Esophagus (tissue), 2 donors: ENCODE data around the gene C1RL. TPM values are rescaled to one million over a fixed set of nuclear protein-coding genes. Genes with fewer than 3 reads are reported as not detected.
A peak's percentile ranks its signal among the peaks of the same experiment; 100 is the strongest.
"Not testable (repeated sequence)": the region's sequence is repeated elsewhere in the genome, so short reads cannot be mapped to it uniquely, and the experiment has no call there.

Source experiments
- H3K27ac ChIP-seq, 2 donors: one replicate each; pipeline ENCODE4 v1.5.1; 2013; ENCODE audit warnings: low read depth in 2 of 2, mild to moderate bottlenecking in 2 of 2, inconsistent platforms in 1 of 2, low read length in 1 of 2, moderate library complexity in 1 of 2
- H3K27me3 ChIP-seq, 2 donors: one replicate each; pipeline ENCODE4 v1.6.1; 2013; ENCODE audit warnings: low read length in 2 of 2, control low read depth in 1 of 2, mild to moderate bottlenecking in 1 of 2; ENCODE audit not compliant: insufficient read depth in 2 of 2, control insufficient read depth in 1 of 2
- H3K36me3 ChIP-seq, 2 donors: one replicate each; pipeline ENCODE4 v1.6.1; 2013; ENCODE audit warnings: low read length in 1 of 2; ENCODE audit not compliant: control insufficient read depth in 2 of 2, insufficient read depth in 2 of 2
- H3K4me1 ChIP-seq, 2 donors: one replicate each; pipeline ENCODE4 v1.6.1; 2013; ENCODE audit warnings: low read length in 1 of 2; ENCODE audit not compliant: control insufficient read depth in 2 of 2, insufficient read depth in 2 of 2
- H3K4me3 ChIP-seq, 2 donors: one replicate each; pipeline ENCODE4 v1.5.1; 2013; ENCODE audit warnings: low read length in 2 of 2, mild to moderate bottlenecking in 2 of 2, low read depth in 1 of 2, moderate library complexity in 1 of 2
- H3K9me3 ChIP-seq, 2 donors: one replicate each; pipeline ENCODE4 v1.6.1; 2013; ENCODE audit warnings: mild to moderate bottlenecking in 2 of 2, low read depth in 1 of 2, low read length in 1 of 2, moderate library complexity in 1 of 2; ENCODE audit not compliant: control insufficient read depth in 2 of 2, insufficient read depth in 1 of 2
- WGBS, 2 donors: extraction: QIAGEN DNeasy Blood & Tissue Kit; methylation state at CpG; one replicate each; pipeline ENCODE4 v1.1.7; 2013; 5-methylcytosine and 5-hydroxymethylcytosine counted together
- polyA plus RNA-seq, 2 donors: library from polyadenylated mRNA; stranded (reverse); fragments of 200-250 nt; gene quantifications; one replicate each; pipeline ENCODE4 v1.2.3, GENCODE V29; 2013
- donor health status: healthy with polysubstance abuse.
- donor health status: Bipolar disorder and iron deficiency.

The C1RL gene
- polyA plus RNA-seq, 2 donors, result 14.7 to 18.0 TPM

DNA sequence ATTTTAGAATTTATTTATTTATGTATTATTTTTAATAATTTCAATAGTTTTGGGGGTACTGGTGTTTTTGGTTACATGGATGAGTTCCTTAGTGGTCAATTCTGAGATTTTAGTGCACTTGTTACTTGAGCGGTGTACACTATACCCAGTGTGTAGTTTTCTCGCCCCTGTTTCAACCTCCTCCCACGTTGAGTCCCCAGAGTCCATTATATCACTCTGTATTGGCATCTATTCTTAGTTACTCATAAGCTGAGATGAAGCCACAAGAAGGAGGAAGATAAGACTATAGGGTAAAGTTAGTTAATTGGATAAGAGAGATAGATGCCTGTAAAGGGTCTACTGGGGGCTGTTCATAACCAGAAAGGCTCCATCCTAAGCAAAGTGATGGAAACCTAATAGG lies 44.5 kb downstream of the C1RL start:
- H3K36me3 ChIP-seq, result no peaks in the 10 kb centered on the region
- 68 to 75% methylated on average over 3 of the region's 3 CpGs for WGBS, 2 donors
- no peak overlapping the region for H3K27ac ChIP-seq
- H3K4me1 ChIP-seq, result peaks cover 0 to 15% of the 10 kb centered on the region in 2 donors
- no peaks in the 10 kb centered on the region for H3K9me3 ChIP-seq
- no peak overlapping the region for H3K4me3 ChIP-seq
- H3K27me3 ChIP-seq, result no peaks in the 10 kb centered on the region

DNA sequence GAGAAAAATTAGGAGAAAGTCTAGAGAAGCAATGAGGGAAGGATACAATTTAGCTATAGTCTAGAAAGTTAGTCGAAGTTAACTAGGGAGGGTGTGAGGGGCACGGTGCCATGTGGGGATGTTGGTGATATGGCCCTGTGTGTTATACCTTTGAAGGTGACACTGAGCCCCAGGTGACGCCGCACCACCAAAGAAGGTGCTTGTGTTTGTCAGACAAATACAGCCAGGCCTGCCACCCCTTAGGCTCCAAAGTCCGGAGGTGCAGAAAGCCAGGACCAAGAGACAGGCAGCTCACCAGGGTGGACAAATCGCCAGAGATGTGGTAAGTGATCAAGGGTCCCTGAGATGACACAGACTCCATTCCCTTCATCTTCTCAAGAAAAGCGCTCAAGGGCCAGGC lies 47.4 kb downstream of the C1RL start:
- no peaks in the 10 kb centered on the region for H3K9me3 ChIP-seq
- peaks cover 0 to 6% of the 10 kb centered on the region in 2 donors for H3K4me1 ChIP-seq
- no peaks in the 10 kb centered on the region for H3K27me3 ChIP-seq
- WGBS, 2 donors, result 81 to 93% methylated on average over 7 of the region's 7 CpGs
- no peak overlapping the region for H3K27ac ChIP-seq
- no peaks in the 10 kb centered on the region for H3K36me3 ChIP-seq
- H3K4me3 ChIP-seq, result peak overlapping the region in 1 of 2 donors; percentile 39

- no peaks in the 10 kb centered on the region for H3K9me3 ChIP-seq
- H3K27ac ChIP-seq, result peak overlapping the region; percentile 74 to 81
- no peaks in the 10 kb centered on the region for H3K36me3 ChIP-seq
- no peaks in the 10 kb centered on the region for H3K27me3 ChIP-seq
- H3K4me1 ChIP-seq, result peaks cover 0 to 4% of the 10 kb centered on the region in 2 donors
- H3K4me3 ChIP-seq, result peak overlapping the region; percentile 1 to 39
- 71 to 73% methylated on average over 13 of the region's 13 CpGs for WGBS, 2 donors
These were observed 47.9 kb downstream of the C1RL start for GRCh38 chr12:7061138-7061537.

DNA sequence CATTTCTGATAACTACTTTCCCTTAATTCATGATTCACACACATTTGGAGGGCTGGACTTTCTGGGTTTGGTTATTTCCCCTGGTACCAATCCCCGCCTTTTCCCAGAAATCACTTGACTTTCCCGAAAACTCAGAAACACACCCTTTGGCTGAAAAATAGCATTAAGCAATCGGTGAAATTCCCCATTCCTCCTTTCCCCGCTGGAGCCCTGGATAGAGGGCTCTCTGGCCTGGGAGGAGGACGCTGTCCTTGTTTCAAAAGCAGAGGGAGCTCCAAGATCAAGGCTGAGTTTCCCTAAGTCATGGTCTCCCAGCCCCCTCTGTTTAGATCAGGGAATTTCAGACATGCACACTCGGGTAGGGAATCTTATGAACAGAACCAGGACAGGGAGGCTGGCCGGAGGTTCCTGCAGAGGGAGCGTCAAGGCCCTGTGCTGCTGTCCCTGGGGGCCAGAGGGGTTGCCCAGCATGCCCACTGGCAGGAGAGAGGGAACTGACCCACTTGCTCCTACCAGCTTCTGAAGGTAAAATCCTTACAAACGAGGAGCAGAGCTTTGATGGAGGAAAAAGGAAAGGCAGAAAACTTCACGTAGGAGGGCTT lies 48.6 kb downstream of the C1RL start, which contains the start of gene C1S:
Gene C1S, plus strand, starts transcription at position 366 of the 602 bp plus-strand sequence. CDS start 1,195 bp downstream, outside the sequence.
- WGBS, 2 donors, result 11 to 35% methylated on average over 10 of the region's 10 CpGs
- Histone ChIP-seq H3K27ac (peak within 1 kb of the TSS; percentile 74 to 81), H3K4me1 (peaks cover 0 to 4% of the 10 kb centered on the region in 2 donors), H3K36me3 (no peaks in the 10 kb centered on the region), H3K27me3 (no peaks in the 10 kb centered on the region), H3K9me3 (no peaks in the 10 kb centered on the region), H3K4me3 (peak within 1 kb of the TSS; percentile 1 to 39)

- H3K27ac ChIP-seq, result peak overlapping the region in 1 of 2 donors; percentile 11
These were observed 49.2 kb downstream of the C1RL start for GRCh38 chr12:7059780-7060179.

DNA sequence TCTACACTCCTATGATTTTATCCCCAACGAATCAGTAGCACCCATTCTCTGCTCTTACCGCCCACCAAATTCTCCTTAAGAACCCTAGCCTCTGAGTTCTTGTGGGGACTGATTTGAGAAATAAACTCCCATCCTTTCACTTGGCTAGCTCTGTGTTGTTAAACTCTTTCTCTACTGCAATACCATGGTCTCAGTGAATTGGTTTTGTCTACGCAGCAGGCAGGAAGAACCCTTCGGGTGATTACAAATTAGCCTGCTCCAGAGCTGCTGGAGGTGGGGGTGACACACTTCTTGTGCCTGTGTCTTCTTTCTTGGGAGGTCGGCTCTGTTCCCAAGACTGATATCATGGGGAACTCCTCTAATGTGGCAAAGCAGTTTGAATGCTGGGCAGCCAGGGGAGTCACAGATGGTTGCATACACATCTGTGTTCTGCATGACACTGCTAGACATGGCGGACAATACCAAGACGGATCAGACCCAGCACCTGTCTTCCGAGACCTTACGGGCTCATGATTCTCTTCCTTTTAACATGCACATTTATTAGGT lies 50.1 kb downstream of the C1RL start:
- H3K4me1 ChIP-seq, result peaks cover 0 to 4% of the 10 kb centered on the region in 2 donors
- WGBS, 2 donors, result 94 to 95% methylated on average over 9 of the region's 9 CpGs
- H3K4me3 ChIP-seq, result no peak overlapping the region
- H3K27me3 ChIP-seq, result no peaks in the 10 kb centered on the region
- no peaks in the 10 kb centered on the region for H3K36me3 ChIP-seq
- H3K27ac ChIP-seq, result peak overlapping the region in 1 of 2 donors; percentile 26
- no peaks in the 10 kb centered on the region for H3K9me3 ChIP-seq

More at GRCh38 chr12:7059780-7060179, 49.2 kb downstream of the C1RL start:
- Histone ChIP-seq H3K9me3 (no peaks in the 10 kb centered on the region), H3K4me1 (peaks cover 0 to 4% of the 10 kb centered on the region in 2 donors), H3K36me3 (no peaks in the 10 kb centered on the region), H3K27me3 (no peaks in the 10 kb centered on the region), H3K4me3 (no peak overlapping the region)
- 84 to 90% methylated on average over 4 of the region's 4 CpGs for whole genome bisulfite sequencing, 2 donors

DNA sequence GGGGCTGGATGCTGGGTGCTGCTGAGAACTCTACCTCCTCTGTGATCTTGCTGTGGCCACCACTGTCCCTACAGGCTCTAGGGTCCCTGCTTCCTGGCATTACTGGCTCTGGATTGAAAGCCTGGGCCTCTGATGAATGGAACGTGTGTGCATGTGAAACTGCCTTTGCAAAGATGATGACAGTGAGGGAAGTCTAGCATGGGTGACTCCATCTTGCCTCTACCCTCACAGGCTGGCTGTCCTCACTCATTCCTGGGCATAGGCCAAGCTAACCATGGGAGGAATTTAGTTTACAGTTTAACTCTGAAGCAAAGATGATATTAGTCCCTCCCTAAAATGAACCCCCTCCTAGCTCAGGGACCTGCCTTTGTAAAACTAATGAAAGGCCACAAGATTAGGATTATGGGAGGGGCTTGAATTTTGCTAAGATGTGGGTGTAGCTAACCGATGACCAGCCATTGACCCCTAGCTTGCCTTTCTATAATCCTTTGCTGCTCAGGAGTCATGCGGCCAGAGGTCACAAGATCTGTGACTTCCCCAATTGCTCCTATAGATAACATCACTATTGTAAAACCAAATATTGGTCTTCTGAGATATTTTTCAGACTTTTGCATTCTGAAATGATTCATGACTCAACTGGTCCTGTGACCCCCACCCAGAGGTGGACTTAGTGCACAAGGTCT lies 50.7 kb downstream of the C1RL start:
- H3K27me3 ChIP-seq, result no peaks in the 10 kb centered on the region
- no peak overlapping the region for H3K27ac ChIP-seq
- peaks cover 0 to 4% of the 10 kb centered on the region in 2 donors for H3K4me1 ChIP-seq
- H3K4me3 ChIP-seq, result no peak overlapping the region
- H3K9me3 ChIP-seq, result no peaks in the 10 kb centered on the region
- no peaks in the 10 kb centered on the region for H3K36me3 ChIP-seq
- WGBS, 2 donors, result 83% methylated on average over 3 of the region's 3 CpGs

DNA sequence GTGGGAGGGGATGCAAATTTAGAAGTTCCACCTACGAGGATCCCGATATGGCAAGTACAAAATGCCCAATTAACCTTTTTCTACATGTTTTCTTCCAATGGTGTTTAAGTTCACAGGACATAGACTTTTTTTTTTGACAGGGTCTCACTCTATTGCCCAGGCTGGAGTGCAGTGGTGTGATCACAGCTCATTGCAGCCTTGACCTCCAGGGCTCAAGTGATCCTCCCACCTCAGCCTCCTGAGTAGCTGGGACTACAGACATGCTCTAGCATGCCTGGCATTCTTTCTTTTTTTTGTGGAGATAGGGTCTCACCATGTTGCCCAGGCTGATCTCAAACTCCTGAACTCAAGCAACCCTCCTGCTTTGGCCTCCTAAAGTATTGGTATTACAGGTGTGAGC lies 53.3 kb downstream of the C1RL start:
- H3K27ac ChIP-seq, H3K4me1 ChIP-seq, H3K27me3 ChIP-seq, H3K9me3 ChIP-seq, H3K36me3 ChIP-seq, H3K4me3 ChIP-seq: not testable (repeated sequence)
- WGBS, 2 donors, result 89 to 98% methylated on average over 2 of the region's 2 CpGs

GRCh38 chr12:7054925-7055324 lies 54.1 kb downstream of the C1RL start:
- H3K4me1 ChIP-seq, result no peaks in the 10 kb centered on the region
- no peak overlapping the region for H3K27ac ChIP-seq
- H3K36me3 ChIP-seq, result no peaks in the 10 kb centered on the region
- no peaks in the 10 kb centered on the region for H3K27me3 ChIP-seq
- H3K4me3 ChIP-seq, result no peak overlapping the region
- 87 to 90% methylated on average over 4 of the region's 4 CpGs for WGBS, 2 donors
- H3K9me3 ChIP-seq, result no peaks in the 10 kb centered on the region
